WTC11 (cell line): ENCODE measurements around the gene TCF3. TPM values are rescaled to one million over a fixed set of nuclear protein-coding genes. Genes with fewer than 3 reads are reported as not detected.
A peak's percentile ranks its signal among the peaks of the same experiment; 100 is the strongest.
"Not testable (repeated sequence)": the region's sequence is repeated elsewhere in the genome, so short reads cannot be mapped to it uniquely, and the experiment has no call there.

ENCODE experiments used
- ATAC-seq: fragments of 200-7000 bp; cut with Tn5 transposase; 2 replicates; pipeline ENCODE4 v1.10.0; 2021; ENCODE audit warnings: mild to moderate bottlenecking, moderate library complexity
- CTCF ChIA-PET: fragments of 300-600 bp; sonication (Branson Sonifier 250); formaldehyde crosslinking; loops from one replicate; lab custom pipeline; 2021; ENCODE audit warnings: antibody characterized with exemption; lab: Charles Lee
- POLR2A ChIA-PET: fragments of 350-600 bp; sonication (Branson Sonifier 250); formaldehyde crosslinking; loops from one replicate; lab custom pipeline; 2021; ENCODE audit warnings: antibody characterized with exemption; lab: Charles Lee
- DNase-seq: peaks from one replicate; pipeline ENCODE4 v3.0.0; 2021; ENCODE audit warnings: low spot score
- H3K27ac Mint-ChIP-seq: 2 replicates; pipeline ENCODE4 v1.8.0; 2021; ENCODE audit warnings: mixed read lengths
- H3K27me3 Mint-ChIP-seq: 2 replicates; pipeline ENCODE4 v1.8.0; 2021; ENCODE audit warnings: low read depth, mild to moderate bottlenecking, moderate library complexity, mixed read lengths
- H3K36me3 Mint-ChIP-seq: 2 replicates; pipeline ENCODE4 v1.8.0; 2021; ENCODE audit warnings: mixed read lengths
- H3K4me1 Mint-ChIP-seq: 2 replicates; pipeline ENCODE4 v1.8.0; 2022; ENCODE audit warnings: mixed read lengths
- H3K4me3 Mint-ChIP-seq: 2 replicates; pipeline ENCODE4 v1.8.0; 2021; ENCODE audit warnings: mild to moderate bottlenecking, moderate library complexity, mixed read lengths
- H3K9me3 Mint-ChIP-seq: 2 replicates; pipeline ENCODE4 v1.8.0; 2021; ENCODE audit warnings: mixed read lengths
- AFF4 ChIP-seq: sonication (generic); formaldehyde crosslinking; IDR thresholded peaks from 2 replicates; pipeline ENCODE4 v1.8.1; 2023; ENCODE audit warnings: mild to moderate bottlenecking, missing genetic modification reagents, borderline replicate concordance
- CBFB ChIP-seq: sonication (generic); formaldehyde crosslinking; IDR thresholded peaks from 2 replicates; pipeline ENCODE4 v1.8.1; 2022; ENCODE audit warnings: mild to moderate bottlenecking, low read depth, missing genetic modification reagents
- CREM ChIP-seq: sonication (generic); formaldehyde crosslinking; IDR thresholded peaks from 2 replicates; pipeline ENCODE4 v1.8.1; 2022; ENCODE audit warnings: mild to moderate bottlenecking, missing genetic modification reagents, moderate library complexity
- ETV6 ChIP-seq: sonication (generic); formaldehyde crosslinking; IDR thresholded peaks from 2 replicates; pipeline ENCODE4 v1.8.1; 2022; ENCODE audit warnings: mild to moderate bottlenecking, missing genetic modification reagents
- FOXK1 ChIP-seq: sonication (generic); formaldehyde crosslinking; IDR thresholded peaks from 2 replicates; pipeline ENCODE4 v1.8.0; 2022; ENCODE audit warnings: mild to moderate bottlenecking, moderate library complexity, missing genetic modification reagents
- GRHL2 ChIP-seq: fragments of 250-450 bp; sonication (Bioruptor Pico); IDR thresholded peaks from 2 replicates; pipeline ENCODE4 v1.8.0; 2022; ENCODE audit warnings: mild to moderate bottlenecking, moderate library complexity; ENCODE audit not compliant: insufficient replicate concordance, severe bottlenecking
- NFATC4 ChIP-seq: fragments of 250-450 bp; sonication (Bioruptor Pico); IDR thresholded peaks from 2 replicates; pipeline ENCODE4 v1.9.0; 2021; ENCODE audit warnings: mild to moderate bottlenecking
- NR1H2 ChIP-seq: sonication (generic); formaldehyde crosslinking; IDR thresholded peaks from 2 replicates; pipeline ENCODE4 v1.9.0; 2021; ENCODE audit warnings: mild to moderate bottlenecking, moderate library complexity, missing genetic modification reagents
- NR2C2 ChIP-seq: sonication (generic); formaldehyde crosslinking; IDR thresholded peaks from 2 replicates; pipeline ENCODE4 v1.8.0; 2022; ENCODE audit warnings: mild to moderate bottlenecking, missing genetic modification reagents
- PRRX2 ChIP-seq: fragments of 250-450 bp; sonication (Bioruptor Pico); IDR thresholded peaks from 2 replicates; pipeline ENCODE4 v1.8.0; 2021; ENCODE audit warnings: mild to moderate bottlenecking
- TEAD4 ChIP-seq: sonication (generic); formaldehyde crosslinking; IDR thresholded peaks from 2 replicates; pipeline ENCODE4 v1.8.0; 2022; ENCODE audit warnings: mild to moderate bottlenecking, missing genetic modification reagents
- USF1 ChIP-seq: sonication (generic); formaldehyde crosslinking; IDR thresholded peaks from 2 replicates; pipeline ENCODE4 v1.8.0; 2022; ENCODE audit warnings: mild to moderate bottlenecking, missing genetic modification reagents
- ZBTB21 ChIP-seq: sonication (generic); formaldehyde crosslinking; IDR thresholded peaks from 2 replicates; pipeline ENCODE4 v1.8.1; 2023; ENCODE audit warnings: mild to moderate bottlenecking, missing genetic modification reagents, borderline replicate concordance
- ZNF121 ChIP-seq: sonication (generic); formaldehyde crosslinking; IDR thresholded peaks from 2 replicates; pipeline ENCODE4 v1.8.0; 2023; ENCODE audit warnings: missing genetic modification reagents
- ZNF138 ChIP-seq: sonication (generic); formaldehyde crosslinking; conservative IDR thresholded peaks from 2 replicates; pipeline ENCODE4 v1.8.1; 2022; ENCODE audit warnings: mild to moderate bottlenecking, moderate library complexity, missing genetic modification reagents
- ZNF263 ChIP-seq: sonication (generic); formaldehyde crosslinking; IDR thresholded peaks from 2 replicates; pipeline ENCODE4 v1.8.1; 2022; ENCODE audit warnings: low read depth, mild to moderate bottlenecking, moderate library complexity, missing genetic modification reagents
- ZNF317 ChIP-seq: sonication (generic); formaldehyde crosslinking; IDR thresholded peaks from 2 replicates; pipeline ENCODE4 v1.8.1; 2023; ENCODE audit warnings: low read depth, mild to moderate bottlenecking, moderate library complexity, missing genetic modification reagents, borderline replicate concordance
- ZNF416 ChIP-seq: fragments of 250-450 bp; sonication (Bioruptor Pico); IDR thresholded peaks from 2 replicates; pipeline ENCODE4 v1.9.0; 2021; ENCODE audit warnings: mild to moderate bottlenecking, inconsistent platforms
- ZNF423 ChIP-seq: fragments of 250-450 bp; sonication (Bioruptor Pico); IDR thresholded peaks from 2 replicates; pipeline ENCODE4 v2.1.2; 2022; ENCODE audit warnings: mild to moderate bottlenecking, moderate library complexity
- total RNA-seq: library from RNA; stranded (reverse); gene quantifications from 3 replicates; pipeline ENCODE4 v1.2.3, GENCODE V29; 2021
- TF ChIP-seq, protein P1 (sequence below): fragments of 250-450 bp; sonication (Bioruptor Pico); IDR thresholded peaks from 2 replicates; pipeline ENCODE4 v1.9.0; 2021; ENCODE audit warnings: moderate library complexity, mild to moderate bottlenecking, inconsistent platforms, borderline replicate concordance
- TF ChIP-seq, protein P2 (sequence below): sonication (generic); formaldehyde crosslinking; IDR thresholded peaks from 2 replicates; pipeline ENCODE4 v1.8.1; 2022; ENCODE audit warnings: mild to moderate bottlenecking, moderate library complexity, missing genetic modification reagents
- TF ChIP-seq, protein P3 (sequence below): sonication (generic); formaldehyde crosslinking; IDR thresholded peaks from 2 replicates; pipeline ENCODE4 v1.8.1; 2023; ENCODE audit warnings: mild to moderate bottlenecking, missing genetic modification reagents, moderate library complexity
- TF ChIP-seq, protein P4 (sequence below): fragments of 250-450 bp; sonication (Bioruptor Pico); conservative IDR thresholded peaks from 2 replicates; pipeline ENCODE4 v1.9.0; 2021; ENCODE audit warnings: mild to moderate bottlenecking
- TF ChIP-seq, protein P5 (sequence below): sonication (generic); formaldehyde crosslinking; conservative IDR thresholded peaks from 2 replicates; pipeline ENCODE4 v1.8.1; 2022; ENCODE audit warnings: mild to moderate bottlenecking, missing genetic modification reagents
- TF ChIP-seq, protein P6 (sequence below): sonication (generic); formaldehyde crosslinking; IDR thresholded peaks from 2 replicates; pipeline ENCODE4 v1.8.1; 2023; ENCODE audit warnings: mild to moderate bottlenecking, missing genetic modification reagents, moderate library complexity

The TCF3 gene
- total RNA-seq, 1 experiment from 2014 or later, result 324 TPM

GRCh38 chr19:1663852-1664251 is 11.4 kb upstream of the TCF3 start (continued):
- TF ChIP-seq, protein P1, sequence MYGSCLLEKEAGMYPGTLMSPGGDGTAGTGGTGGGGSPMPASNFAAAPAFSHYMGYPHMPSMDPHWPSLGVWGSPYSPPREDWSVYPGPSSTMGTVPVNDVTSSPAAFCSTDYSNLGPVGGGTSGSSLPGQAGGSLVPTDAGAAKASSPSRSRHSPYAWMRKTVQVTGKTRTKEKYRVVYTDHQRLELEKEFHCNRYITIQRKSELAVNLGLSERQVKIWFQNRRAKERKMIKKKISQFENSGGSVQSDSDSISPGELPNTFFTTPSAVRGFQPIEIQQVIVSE (CRISPR knock-in tag), result no peak
- TF ChIP-seq GRHL2 (no peak), ZNF263 (CRISPR knock-in tag) (no peak), TEAD4 (CRISPR knock-in tag) (no peak), NR1H2 (CRISPR knock-in tag) (no peak), FOXK1 (no peak), ZNF416 (CRISPR knock-in tag) (no peak), ZNF317 (no peak), PRRX2 (CRISPR knock-in tag) (no peak)
- TF ChIP-seq, all 79 proteins: peak for 0

DNA sequence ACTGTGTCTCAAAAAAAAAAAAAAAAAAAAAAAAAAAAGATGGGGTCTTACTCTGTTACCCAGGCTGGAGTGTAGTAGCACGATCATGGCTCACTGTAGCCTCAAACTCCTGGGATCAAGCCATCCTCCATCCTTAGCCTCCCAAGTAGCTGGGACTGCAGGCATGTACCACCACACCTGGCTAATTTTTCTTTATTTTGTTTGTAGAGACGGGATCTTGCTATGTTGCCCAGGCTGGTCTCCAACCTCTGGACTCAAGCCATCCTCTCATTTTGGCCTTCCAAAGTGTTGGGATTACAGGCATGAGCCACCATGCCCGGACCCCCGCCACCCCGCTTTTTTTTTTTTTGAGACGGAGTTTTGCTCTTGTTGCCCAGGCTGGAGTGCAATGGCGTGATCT is 10.8 kb upstream of the TCF3 start:
- peaks cover 29% of the 10 kb centered on the region for H3K27me3 Mint-ChIP-seq
- peak; percentile 71; the same call in 1 of the 2 replicates for TF ChIP-seq ZNF121
- TF ChIP-seq, all 79 proteins: peak for 1; not testable (repeated sequence) for 78
- H3K36me3 Mint-ChIP-seq, H3K27ac Mint-ChIP-seq, DNase-seq, H3K9me3 Mint-ChIP-seq, H3K4me1 Mint-ChIP-seq, H3K4me3 Mint-ChIP-seq, ATAC-seq: not testable (repeated sequence)
- ChIA-PET CTCF (interaction anchor here (0.7 to 1.4 kb wide), 2 partner anchors 76 to 112 kb away, joined by 3 to 4 read pairs; no protein-coding TSS in a partner anchor), POLR2A (interaction anchor here (0.6 kb wide), 1 partner anchor 34 kb away, joined by 9 read pairs; no protein-coding TSS in a partner anchor)

- Mint-ChIP-seq H3K36me3 (peaks cover 3% of the 10 kb centered on the region; the same call in 1 of the 2 replicates), H3K9me3 (peaks cover 9% of the 10 kb centered on the region), H3K4me1 (no peaks in the 10 kb centered on the region), H3K4me3 (no peak overlapping the region), H3K27me3 (peaks cover 18% of the 10 kb centered on the region), H3K27ac (no peak overlapping the region)
- TF ChIP-seq NR2C2 (CRISPR knock-in tag) (no peak), CBFB (CRISPR knock-in tag) (no peak), USF1 (CRISPR knock-in tag) (no peak), ZBTB21 (CRISPR knock-in tag) (no peak), ZNF138 (CRISPR knock-in tag) (no peak), NR1H2 (CRISPR knock-in tag) (no peak), AFF4 (CRISPR knock-in tag) (no peak), ETV6 (CRISPR knock-in tag) (no peak), ZNF423 (CRISPR knock-in tag) (no peak), CREM (CRISPR knock-in tag) (no peak), NFATC4 (CRISPR knock-in tag) (no peak), ZNF121 (no peak)
- TF ChIP-seq, protein P2, sequence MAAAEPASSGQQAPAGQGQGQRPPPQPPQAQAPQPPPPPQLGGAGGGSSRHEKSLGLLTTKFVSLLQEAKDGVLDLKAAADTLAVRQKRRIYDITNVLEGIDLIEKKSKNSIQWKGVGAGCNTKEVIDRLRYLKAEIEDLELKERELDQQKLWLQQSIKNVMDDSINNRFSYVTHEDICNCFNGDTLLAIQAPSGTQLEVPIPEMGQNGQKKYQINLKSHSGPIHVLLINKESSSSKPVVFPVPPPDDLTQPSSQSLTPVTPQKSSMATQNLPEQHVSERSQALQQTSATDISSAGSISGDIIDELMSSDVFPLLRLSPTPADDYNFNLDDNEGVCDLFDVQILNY (CRISPR knock-in tag), result no peak
- TF ChIP-seq, protein P3, sequence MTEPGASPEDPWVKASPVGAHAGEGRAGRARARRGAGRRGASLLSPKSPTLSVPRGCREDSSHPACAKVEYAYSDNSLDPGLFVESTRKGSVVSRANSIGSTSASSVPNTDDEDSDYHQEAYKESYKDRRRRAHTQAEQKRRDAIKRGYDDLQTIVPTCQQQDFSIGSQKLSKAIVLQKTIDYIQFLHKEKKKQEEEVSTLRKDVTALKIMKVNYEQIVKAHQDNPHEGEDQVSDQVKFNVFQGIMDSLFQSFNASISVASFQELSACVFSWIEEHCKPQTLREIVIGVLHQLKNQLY, result no peak
- TF ChIP-seq, protein P4, sequence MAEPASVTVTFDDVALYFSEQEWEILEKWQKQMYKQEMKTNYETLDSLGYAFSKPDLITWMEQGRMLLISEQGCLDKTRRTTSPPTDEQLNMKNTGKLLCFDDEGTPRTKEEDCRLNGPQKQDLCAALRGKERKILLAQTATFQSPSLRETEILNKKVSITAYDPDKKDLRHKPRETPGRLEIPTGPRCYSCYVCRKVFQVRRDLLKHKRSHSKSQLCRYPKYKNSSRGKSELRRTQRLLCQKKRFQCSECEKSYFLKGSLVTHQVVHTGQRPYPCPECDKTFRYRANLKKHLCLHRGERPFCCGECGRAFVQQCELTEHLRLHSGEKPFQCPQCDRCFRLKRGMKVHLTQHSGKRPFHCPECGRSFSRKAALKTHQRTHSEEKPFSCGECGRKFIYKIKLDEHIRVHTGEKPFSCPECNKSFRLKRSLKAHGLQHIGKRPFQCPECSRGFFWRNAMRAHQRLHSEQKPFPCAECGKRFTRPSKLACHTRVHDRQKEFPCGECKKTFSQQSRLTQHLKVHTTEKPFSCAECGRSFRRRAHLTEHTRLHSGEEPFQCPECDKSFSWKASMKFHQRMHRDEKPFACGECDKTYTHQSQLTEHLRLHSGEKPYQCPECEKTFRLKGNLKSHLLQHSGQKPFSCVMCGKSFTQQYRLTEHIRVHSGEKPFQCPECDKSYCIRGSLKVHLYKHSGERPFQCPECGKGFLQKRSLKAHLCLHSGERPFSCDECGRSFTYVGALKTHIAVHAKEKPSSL (CRISPR knock-in tag), result no peak
- TF ChIP-seq, protein P5, sequence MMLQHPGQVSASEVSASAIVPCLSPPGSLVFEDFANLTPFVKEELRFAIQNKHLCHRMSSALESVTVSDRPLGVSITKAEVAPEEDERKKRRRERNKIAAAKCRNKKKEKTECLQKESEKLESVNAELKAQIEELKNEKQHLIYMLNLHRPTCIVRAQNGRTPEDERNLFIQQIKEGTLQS (CRISPR knock-in tag), result no peak
- TF ChIP-seq, protein P6, sequence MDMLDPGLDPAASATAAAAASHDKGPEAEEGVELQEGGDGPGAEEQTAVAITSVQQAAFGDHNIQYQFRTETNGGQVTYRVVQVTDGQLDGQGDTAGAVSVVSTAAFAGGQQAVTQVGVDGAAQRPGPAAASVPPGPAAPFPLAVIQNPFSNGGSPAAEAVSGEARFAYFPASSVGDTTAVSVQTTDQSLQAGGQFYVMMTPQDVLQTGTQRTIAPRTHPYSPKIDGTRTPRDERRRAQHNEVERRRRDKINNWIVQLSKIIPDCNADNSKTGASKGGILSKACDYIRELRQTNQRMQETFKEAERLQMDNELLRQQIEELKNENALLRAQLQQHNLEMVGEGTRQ (CRISPR knock-in tag), result no peak
- no peak for DNase-seq
- no peak for ATAC-seq
- ChIA-PET CTCF (interaction anchor here (1.2 kb wide), 1 partner anchor 132 kb away, joined by 3 read pairs; no protein-coding TSS in a partner anchor), POLR2A (no interaction called here)
These were observed 9.6 kb upstream of the TCF3 start for GRCh38 chr19:1661995-1662394.
